ENCODE measurements around the gene ATOX1.
"Not testable (repeated sequence)": the region's sequence is repeated elsewhere in the genome, so short reads cannot be mapped to it uniquely, and the experiment has no call there.

The ATOX1 gene

DNA sequence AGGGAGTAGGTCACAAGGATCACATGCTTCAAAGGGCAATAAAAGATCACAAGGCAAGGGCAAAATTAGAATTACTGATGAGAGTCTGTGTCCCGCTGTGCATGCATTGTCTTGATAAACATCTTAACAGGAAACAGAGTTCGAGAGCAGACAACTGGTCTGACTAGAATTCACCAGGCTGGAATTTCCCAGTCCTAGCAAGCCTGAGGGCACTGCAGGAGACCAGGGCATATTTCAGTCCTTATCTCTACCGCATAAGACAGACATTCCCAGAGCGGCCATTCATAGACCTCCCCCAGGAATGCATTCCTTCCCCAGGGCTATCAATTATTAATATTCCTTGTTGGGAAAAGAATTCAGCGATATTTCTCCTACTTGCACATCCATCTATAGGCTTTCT, 28.8 kb downstream of the ATOX1 start:
- DNase-seq = not testable (repeated sequence)

DNA sequence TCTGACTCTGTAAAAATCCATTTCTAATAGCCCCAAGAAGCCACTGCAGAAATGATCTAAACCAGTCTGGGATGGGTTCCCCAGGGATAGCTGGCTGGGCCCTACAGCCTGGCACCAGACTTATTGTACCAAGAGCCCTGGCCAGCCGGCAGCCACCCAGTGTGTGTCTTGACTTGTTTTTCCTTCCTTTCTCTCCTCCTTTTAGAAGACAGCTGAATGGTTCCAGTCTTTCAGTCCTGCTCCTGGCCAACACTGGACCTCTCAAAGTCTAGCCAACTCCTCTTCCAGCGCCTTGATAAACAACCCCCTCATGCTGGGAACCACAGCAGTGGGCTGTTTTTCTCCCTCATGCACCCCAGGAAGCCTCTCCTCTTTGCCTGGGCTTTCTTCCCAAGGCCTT, 34.1 kb downstream of the ATOX1 start:
- DNase-seq = no peak

DNA sequence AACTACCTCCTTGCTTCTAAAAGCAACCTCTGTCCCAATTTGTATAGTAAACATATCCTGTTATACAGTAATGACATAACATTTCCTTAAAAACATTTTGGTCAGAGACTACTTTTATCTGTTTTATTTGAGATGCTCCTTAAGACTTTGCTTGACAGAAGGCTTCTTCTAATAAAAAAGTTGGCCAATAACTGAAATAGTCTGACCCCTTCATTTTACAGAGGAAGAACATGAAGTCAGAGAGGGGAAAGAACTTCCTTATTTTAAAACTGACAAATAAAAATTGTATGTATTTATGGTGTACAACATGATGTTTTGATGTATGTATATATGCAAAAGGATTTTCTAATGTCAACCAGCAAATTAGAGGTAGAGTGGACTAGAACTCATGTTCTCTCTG, 35.9 kb downstream of the ATOX1 start:
- DNase-seq = no peak

DNA sequence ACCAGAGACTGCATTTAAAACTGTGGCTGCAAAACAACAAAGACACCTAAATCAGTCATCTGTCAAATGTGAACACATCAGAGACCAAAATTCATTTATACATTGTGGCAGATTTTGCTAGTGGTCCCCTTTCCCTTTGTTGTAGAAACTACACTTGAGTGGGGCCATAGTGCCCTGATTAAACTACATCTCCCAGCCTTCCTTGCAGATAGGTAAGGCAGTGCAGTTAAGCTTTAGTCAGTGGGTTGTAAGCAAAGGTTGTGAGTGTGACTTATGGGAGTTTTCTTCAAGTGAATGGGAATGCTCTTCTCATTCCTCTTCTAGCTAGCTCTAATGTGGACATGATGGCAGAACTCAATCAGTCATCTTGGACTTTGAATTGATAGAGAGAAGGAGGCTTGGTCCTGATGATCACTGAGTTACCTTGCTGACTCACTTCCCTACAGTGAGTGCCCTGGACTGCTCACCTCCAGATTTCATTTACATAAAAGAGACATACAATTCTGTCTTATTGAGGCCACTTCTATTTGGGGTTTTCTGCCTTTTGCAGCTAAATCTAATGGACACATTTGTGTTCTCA, 36.5 kb downstream of the ATOX1 start:
- no peak for DNase-seq

DNA sequence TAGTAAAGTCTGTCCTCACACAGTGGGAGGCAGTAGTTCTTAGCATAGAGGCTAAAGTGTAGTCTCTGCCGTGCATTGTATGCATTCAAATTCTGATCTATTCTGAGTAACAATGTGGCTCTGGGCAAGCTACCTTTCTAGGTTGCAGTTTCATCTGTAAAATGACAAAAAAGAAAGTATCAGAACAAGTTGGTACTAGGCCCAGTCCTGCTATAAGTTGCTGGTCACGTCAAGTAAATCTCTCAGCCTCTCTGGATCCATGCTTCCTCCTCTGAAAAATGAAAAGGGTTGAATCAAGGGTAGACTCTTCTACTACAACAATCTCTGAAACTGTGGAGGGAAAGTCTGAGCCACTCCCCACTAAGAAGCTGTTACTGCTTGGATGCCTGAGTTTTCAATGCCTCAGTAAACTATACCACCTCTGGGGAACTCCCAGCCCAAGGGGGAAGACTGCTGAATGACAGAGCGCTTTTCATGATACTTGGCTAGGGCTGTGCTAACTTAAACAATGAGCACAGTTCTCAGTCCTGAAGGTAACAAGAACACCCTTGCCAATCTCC, 37.3 kb downstream of the ATOX1 start:
- no peak for DNase-seq

DNA sequence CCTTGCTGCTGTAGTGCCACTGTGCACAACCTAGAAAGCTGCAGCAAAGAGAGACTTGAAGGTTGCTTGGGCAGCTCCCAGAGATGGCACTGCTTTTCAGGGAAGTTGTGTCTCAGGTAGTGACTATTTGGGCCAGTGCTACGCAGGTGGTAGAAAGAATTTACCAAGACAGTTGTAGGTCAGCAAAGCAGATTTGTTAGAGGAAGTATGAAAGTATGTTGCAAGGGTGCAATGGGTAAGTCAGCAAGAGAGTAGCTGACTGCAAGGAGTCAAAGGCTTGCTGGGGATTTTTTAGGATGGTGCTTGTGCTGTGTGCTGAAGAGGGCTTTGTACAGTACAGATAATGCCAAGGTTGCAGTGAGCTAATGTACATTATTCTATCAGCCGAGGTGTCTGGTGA, 38.2 kb downstream of the ATOX1 start:
- DNase-seq = no peak

DNA sequence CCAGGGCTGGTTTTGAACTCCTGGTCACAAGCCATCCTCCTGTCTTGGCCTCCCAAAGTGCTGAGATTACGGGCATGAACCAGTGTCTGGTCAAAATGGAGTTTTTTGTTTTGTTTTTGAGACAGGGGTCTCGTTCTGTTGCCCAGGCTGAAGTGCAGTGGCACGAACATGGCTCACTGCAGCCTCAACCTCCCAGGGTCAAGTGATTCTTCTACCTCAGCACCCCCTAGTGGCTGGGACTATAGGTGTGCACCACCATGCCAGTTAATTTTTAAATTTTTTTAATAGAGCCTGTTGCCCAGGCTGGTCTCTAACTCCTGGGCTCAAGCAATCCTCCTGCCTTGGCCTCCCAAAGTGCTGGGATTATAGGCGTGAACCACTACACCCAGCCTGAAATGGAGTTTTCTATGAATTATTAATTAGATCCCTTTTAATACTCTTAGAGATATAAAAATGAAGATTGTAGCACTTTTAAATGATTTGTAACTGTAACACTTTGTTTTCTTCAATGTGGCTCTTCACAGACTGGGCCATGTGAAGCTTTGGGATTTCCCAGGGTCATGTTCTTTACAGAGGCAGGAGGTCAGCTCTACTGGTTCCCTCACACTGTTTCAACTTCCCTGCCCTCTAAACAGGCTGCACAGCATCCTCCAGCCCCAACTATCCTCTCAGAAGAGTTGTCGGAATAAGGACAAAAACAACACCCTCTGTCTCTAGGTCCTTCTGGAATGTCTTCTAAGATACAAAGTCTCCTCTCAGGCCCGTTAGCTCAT, 39.0 kb downstream of the ATOX1 start:
- peak; percentile 9 for DNase-seq

DNA sequence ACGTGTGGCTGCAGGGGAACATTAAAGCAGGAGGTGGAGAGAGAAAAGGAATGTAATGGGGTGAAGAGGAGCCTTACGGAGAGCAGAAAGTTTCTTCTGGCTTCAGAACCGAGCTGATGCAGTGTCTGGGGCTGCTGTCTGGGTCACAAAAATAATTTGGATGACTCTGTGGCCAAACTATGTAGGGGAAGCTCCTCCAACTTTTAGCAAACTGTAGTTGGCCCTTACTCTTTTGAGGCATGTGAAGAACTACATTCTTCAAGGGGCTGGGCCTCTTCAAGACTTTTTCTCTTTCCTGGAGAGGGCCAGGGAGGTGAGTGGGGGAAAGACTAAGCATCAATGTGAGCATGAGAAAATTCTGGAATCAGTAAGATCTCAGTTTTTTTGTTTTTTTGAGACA, 39.8 kb downstream of the ATOX1 start:
- DNase-seq = no peak

DNA sequence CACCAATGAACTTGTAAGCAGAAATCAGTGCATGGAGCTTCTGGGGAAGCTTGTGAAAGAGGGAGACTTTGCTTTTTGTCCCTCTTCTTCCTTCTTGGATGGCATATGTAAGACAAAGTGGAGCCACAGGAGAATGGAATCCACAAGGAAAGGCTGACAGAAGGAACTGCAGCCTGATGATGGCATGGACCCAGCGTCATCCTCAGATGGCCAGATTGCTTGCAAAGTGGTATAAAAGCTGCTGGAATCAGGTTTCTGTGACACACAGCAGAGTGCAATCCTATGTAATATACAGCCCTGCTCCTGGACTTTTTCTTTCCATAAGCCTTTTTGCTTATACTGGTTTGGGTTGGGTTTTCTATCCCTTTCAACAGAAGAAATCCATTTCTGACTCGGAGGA, 40.3 kb downstream of the ATOX1 start:
- DNase-seq = no peak

DNA sequence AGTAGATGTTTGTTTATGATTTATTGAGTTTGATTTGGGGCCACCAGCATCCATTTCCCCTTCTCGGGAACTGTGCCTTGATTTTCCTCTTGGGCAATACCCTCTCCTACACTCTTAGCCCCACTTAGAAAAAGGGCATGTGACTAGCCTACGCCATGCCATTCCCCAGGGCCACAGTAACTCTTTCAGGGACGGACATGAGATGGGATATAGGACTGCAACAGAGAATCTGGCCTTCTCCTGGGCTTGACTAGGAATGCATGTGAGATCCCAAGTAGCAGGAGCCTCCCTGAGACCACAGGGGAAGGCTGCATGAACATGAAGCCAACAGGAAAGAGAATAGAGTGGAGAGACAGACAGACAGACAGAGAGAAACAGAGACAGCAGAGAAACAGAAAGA, 41.0 kb downstream of the ATOX1 start:
- no peak for DNase-seq

DNA sequence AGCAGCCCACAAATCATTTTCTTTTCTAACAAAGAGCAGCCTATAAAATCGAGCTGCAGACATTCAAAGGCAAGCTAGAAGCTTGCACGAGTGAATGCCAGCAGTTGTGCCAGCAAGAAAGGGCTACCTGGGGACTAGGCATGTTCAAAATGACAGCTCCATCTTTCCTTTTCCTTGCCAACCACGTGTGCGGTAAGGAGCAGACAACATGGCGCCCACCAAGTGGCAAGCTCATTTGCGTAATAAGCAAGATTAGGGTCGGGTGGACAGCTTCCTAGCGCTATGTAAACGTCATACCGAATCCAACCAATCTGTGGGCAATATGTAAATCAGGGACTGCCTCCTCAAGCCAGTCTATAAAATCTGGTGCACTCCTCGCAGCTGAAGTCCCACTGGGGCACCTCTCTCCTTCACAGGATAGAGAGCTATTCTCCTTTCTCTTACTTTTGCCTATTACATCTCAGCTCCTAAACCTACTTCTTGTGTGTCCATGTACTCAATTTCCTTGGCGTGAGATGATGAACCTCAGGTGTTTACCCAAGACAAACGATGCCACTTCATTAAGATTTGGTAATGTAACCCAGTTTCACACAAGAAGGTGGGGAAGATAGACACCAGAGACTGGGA, 49.2 kb downstream of the ATOX1 start:
- no peak for DNase-seq

DNA sequence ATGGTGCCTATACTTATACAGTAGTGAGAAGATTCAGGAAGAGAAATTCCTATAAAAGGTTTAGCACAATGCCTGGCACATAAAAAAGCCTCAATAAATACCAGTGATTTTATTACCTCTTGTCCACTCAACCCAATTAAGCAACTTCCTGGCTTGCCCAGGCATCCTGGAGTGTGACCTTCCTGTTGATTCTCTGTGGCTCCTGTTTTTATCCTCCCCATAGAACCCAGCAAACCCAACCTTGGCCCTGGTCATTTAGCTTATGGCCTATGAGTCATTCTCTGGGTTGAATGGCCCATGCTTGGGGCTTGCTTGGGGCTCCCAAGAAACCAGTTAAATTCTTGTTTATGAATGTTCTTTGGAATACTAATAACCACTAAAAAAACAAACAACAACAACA, 50.3 kb downstream of the ATOX1 start:
- no peak for DNase-seq

DNA sequence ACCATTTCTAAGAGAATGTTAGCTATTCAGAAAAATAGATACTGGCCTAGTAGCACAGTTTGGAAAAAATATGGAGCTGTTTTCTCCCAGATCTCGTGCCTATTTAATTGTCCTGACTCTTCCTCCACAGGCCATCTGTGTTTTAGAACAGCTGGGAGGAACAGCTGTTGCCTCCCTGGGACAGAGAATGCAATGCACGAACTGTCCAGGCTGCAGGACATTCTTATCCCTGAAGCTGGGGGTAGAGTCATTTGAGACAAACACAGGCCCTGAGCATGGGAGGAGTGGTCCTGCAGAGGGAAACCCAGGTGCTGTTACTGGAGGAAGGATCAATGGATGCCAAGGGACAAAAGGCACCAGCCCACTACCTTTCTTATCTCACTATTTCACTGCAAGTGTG, 50.9 kb downstream of the ATOX1 start:
- no peak for DNase-seq

DNA sequence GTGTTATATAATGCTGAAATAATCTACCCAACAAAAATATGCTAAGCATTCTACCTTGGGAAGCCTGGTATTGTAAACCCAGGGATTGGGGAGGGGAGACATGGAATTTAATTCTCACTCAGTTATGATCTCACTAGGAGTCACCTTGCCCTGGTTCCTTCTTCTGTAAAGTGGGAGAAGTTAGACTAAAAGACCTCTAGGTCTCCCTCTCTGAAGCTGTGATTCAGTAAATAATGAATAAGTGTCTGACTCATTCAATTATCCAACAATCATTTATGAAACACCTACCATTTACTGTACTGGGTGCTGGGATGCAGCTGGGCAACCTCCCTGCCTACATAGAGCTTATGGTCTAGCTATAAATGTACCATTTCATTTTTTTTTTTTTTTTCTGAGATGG, 51.5 kb downstream of the ATOX1 start:
- DNase-seq = no peak

DNA sequence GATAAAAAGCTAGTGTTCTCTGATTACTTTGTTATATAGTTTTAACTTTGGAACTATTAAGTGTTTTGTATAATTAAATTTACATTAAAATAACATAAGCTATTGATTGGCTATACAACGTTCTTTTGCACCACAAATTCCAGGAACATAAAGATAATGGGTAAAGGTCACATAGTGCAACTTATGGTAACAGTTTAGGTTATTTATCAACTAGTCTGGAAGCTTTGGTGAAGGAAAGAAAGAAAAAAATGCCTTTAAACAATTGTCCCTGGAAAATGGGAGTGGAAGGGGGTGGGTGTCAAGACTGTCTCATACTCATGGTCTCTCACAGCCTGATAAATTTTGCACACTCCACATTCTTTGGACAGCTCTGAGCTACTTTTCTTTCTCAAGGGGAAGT, 54.7 kb downstream of the ATOX1 start:
- DNase-seq = no peak

DNA sequence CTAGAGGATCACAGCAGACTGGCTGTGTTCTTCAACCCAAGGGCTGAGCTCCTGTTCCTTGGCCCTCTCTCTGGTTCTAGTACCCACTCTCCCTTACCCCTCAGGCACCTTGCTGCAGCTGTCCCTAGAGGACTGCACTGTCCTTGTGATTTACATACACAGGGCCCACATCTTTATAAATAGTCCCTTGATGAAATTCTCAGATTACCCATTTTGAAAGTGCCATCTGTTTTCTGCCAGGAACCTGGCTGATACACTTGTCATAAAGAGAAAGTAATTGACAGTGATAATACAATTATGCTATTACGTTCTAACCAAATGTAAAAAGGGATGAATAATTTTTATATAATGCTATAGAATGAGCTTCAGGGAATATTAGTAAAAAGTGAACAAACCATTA, 55.2 kb downstream of the ATOX1 start:
- DNase-seq = no peak

DNA sequence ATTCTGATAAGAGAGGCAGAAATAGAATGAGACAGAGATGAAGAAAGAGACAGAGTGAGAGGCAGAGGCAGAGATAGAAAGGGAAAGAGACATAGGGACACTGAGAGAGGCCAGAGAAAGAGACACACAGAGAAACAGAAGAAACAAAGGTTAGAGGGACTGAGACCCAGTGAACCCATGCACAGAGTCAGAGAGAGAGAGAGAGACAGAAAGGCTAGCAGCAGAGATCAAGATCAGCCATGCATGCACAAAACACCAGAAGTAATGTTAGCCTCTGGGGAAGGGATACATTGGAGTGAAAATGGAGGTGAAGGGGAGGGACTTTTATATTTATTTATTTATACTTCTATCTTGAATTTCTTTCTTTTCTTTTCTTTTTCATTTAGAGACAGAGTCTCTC, 57.6 kb downstream of the ATOX1 start:
- no peak for DNase-seq

DNA sequence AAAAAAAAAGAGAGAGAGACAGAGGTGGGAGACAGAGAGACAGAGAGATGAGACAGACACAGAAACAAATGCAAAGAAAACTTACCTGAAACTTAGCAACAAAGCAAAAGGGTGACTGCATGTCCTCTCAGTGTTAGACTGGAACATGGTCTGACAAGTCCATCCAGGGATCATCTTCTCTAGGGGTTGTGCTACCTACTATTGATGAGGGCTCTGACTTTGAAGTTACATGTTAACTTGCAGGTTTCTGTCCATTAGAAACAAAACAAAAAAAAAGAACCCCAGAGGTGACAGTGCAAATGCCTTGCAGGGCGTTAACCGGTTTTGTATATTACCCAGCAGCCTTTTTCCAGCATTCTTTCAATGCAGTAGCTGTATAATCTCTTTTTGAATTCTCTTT, 58.1 kb downstream of the ATOX1 start:
- DNase-seq = no peak

DNA sequence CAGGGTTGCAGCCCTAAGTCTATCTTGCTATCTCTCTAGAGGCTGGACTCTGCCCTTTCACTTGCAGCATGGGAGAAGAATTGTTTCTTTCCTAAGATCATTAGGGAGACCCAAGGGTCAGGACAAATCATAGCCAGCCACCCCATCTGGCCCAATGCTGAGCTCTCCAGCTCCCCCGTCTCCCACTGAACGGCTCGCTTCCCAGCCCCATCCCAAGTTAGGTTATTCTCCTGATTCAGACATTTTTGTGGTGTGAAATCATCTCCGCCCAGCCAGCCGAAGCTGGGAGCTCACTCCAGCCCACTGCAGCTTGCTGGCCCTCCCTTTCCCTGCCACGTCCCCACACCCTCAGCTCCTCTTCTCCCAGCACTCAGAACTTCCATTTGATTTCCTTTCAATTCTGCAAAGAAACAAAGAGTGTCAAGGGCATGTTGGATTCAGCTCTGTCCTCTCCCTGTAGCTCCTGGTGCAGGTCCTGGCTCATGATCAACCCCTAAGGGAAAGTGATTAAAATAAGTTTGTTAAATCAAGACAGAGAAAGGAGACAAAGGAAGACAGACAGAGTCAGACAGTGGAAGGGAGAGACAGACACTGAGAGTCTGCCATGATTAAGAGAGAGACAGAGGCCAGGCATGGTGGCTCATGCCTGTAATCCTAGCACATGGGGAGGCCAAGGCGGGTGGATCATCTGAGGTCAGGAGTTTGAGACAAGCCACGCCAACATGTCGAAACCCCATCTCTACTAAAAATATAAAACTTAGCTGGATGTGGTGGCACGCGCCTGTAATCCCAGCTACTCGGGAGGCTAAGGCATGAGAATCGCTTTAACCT, 59.1 kb downstream of the ATOX1 start:
- no peak for DNase-seq

DNA sequence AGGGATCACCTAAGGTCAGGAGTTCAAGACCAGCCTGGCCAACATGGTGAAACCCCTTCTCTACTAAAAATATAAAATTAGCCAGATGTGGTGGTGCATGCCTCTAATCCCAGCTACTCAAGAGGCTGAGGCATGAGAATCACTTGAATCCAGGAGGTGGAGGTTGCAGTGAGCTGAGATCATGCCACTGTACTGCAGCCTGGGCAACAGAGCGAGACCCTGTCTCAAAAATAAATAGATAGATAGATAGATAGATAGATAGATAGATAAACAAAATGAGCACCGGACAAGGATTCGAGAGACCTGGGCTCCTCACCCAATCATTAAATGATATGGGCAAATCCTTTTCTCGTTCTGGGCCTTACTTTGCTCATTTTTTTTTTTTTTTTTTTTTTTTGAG, 60.4 kb downstream of the ATOX1 start:
- not testable (repeated sequence) for DNase-seq

DNA sequence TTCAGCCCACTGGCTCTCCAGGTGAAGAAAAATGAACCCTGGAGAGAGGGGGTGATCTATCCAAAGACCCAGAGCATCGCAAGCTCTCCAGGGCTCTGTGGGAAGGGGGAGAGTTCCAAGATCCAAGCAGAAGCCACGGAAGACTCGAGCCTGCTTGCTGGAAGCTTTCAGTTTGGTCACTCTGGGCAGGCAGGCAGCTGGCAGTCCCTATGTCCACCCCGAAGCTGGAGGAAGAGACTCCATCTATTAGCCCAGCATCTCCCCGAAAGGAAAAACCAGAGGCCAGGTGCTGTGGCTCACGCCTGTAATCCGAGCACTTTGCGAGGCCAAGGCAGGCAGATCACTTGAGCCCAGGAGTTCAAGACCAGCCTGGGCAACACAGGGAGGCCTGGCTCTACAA, 61.0 kb downstream of the ATOX1 start:
- DNase-seq = no peak

DNA sequence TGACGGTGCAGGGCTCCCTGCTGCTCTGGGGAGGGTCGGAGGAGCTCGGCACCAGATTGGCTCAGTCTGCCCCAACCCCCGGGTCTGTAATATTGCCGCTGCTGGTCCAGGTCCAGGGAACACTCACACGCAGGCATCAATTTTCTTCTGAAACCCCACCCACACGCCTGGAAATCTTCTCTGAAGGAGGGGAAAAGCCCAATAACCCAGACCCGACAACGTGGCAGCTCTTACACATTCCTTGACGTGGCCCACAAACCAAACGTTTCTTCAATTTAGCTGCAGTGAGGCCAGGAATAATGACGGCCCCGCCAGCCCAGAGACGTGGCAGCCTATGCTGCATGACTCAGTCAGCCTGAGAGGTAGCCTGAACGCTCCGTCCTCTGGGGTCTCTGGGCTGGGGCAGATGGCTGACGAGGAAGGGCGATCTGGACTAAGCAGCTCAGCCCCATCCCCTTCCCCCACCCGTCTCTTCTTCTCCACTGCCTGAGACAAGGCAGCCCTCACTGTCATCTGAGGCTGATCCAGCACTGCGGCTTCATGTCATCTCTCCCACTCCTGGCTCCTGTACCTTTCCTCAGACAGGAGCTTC, 61.9 kb downstream of the ATOX1 start:
- no peak for DNase-seq

DNA sequence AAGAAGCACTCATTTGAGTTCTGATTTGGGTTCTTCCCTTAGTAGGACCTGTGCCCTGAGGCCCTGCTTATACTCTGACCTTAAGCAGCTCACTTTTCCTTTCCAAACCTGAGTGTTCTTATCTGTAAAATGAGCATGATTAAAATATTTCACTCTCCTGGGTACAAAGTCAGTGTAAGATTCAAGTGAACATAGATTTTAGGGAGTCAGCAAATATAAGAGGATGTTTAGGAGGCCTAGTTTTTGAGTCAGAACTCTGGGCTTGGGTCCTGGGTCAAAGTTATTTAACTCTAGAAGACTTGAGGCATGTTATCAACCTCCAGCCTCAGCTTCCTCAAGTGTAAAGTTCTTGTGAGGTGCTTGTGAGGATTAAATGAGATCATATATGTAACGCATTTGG, 63.0 kb downstream of the ATOX1 start:
- DNase-seq = no peak
